Ishikawa (cell line): ENCODE data around the gene SPATA32.

Source experiments
- CEBPB ChIP-seq: IDR thresholded peaks from 2 replicates; pipeline ENCODE4 v1.6.1; 2012
- CREB1 ChIP-seq: IDR thresholded peaks from 2 replicates; pipeline ENCODE4 v1.6.1; 2012; ENCODE audit warnings: low read depth
- EP300 ChIP-seq: IDR thresholded peaks from 2 replicates; pipeline ENCODE4 v1.6.1; 2012; ENCODE audit warnings: borderline replicate concordance
- NFIC ChIP-seq: IDR thresholded peaks from 2 replicates; pipeline ENCODE4 v1.6.1; 2012
- RAD21 ChIP-seq: IDR thresholded peaks from 2 replicates; pipeline ENCODE4 v1.6.1; 2012; ENCODE audit warnings: low read depth
- TAF1 ChIP-seq: IDR thresholded peaks from 2 replicates; pipeline ENCODE4 v1.6.1; 2012; ENCODE audit warnings: low read depth, mild to moderate bottlenecking
- TCF12 ChIP-seq: IDR thresholded peaks from 2 replicates; pipeline ENCODE4 v1.6.1; 2012; ENCODE audit warnings: low read depth
- TEAD4 ChIP-seq: IDR thresholded peaks from 2 replicates; pipeline ENCODE4 v1.6.1; 2012
- YY1 ChIP-seq: IDR thresholded peaks from 2 replicates; pipeline ENCODE4 v1.6.1; 2012; ENCODE audit warnings: low read depth
- TF ChIP-seq, protein P1 (sequence below): IDR thresholded peaks from 2 replicates; pipeline ENCODE4 v1.6.1; 2012
- TF ChIP-seq, protein P2 (sequence below): IDR thresholded peaks from 2 replicates; pipeline ENCODE4 v1.6.1; 2012; ENCODE audit warnings: low read depth, mild to moderate bottlenecking
- TF ChIP-seq, protein P3 (sequence below): IDR thresholded peaks from 2 replicates; pipeline ENCODE4 v1.6.1; 2012

DNA sequence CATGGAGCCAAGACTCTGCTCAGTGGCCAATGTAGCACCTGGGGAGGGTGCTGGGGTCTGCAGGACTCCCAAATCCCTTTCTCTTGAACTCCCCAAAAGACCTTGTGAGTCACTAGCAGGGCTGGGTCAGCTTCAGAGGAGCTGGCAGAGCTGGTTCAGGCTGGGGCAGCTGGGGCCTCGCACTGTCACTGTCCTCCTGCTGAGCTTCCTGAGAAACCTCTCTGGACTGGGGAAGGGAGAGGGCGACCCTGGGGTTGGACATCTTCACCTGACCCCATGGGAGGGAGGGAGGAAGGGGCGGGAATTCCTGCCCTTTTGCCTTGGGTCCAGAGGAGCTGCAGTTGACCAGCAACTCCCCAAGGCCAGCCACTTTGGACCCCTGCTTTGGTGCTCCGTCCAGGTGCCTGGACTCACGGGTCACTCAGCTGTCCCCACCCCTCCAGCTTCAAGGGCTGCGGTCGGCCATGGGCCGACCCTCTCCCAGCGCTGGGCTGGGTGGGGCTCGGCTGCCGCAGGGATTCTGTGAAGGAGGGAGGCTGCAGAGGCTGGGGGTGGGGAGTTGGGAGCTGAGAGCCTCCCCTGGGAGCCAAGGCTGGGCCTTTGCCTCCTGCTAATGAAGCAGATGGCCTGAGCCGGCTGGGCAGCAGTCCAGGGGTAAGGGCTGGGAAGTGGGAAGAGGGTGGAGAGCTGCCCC lies 31.0 kb downstream of the SPATA32 start:
- TF ChIP-seq CEBPB: no peak
- TF ChIP-seq, protein P1, sequence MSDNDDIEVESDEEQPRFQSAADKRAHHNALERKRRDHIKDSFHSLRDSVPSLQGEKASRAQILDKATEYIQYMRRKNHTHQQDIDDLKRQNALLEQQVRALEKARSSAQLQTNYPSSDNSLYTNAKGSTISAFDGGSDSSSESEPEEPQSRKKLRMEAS: no peak
- no peak for TF ChIP-seq TAF1
- no peak for TF ChIP-seq TCF12
- TF ChIP-seq EP300: no peak
- TF ChIP-seq, protein P2, sequence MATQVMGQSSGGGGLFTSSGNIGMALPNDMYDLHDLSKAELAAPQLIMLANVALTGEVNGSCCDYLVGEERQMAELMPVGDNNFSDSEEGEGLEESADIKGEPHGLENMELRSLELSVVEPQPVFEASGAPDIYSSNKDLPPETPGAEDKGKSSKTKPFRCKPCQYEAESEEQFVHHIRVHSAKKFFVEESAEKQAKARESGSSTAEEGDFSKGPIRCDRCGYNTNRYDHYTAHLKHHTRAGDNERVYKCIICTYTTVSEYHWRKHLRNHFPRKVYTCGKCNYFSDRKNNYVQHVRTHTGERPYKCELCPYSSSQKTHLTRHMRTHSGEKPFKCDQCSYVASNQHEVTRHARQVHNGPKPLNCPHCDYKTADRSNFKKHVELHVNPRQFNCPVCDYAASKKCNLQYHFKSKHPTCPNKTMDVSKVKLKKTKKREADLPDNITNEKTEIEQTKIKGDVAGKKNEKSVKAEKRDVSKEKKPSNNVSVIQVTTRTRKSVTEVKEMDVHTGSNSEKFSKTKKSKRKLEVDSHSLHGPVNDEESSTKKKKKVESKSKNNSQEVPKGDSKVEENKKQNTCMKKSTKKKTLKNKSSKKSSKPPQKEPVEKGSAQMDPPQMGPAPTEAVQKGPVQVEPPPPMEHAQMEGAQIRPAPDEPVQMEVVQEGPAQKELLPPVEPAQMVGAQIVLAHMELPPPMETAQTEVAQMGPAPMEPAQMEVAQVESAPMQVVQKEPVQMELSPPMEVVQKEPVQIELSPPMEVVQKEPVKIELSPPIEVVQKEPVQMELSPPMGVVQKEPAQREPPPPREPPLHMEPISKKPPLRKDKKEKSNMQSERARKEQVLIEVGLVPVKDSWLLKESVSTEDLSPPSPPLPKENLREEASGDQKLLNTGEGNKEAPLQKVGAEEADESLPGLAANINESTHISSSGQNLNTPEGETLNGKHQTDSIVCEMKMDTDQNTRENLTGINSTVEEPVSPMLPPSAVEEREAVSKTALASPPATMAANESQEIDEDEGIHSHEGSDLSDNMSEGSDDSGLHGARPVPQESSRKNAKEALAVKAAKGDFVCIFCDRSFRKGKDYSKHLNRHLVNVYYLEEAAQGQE: no peak
- no peak for TF ChIP-seq RAD21
- no peak for TF ChIP-seq NFIC
- no peak for TF ChIP-seq CREB1
- TF ChIP-seq, protein P3, sequence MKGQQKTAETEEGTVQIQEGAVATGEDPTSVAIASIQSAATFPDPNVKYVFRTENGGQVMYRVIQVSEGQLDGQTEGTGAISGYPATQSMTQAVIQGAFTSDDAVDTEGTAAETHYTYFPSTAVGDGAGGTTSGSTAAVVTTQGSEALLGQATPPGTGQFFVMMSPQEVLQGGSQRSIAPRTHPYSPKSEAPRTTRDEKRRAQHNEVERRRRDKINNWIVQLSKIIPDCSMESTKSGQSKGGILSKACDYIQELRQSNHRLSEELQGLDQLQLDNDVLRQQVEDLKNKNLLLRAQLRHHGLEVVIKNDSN: no peak
- no peak for TF ChIP-seq YY1
- TF ChIP-seq TEAD4: no peak
